PC-9 (cell line): ENCODE data around the gene ARHGEF7.

Experiments used
- CTCF ChIP-seq: fragments of 200-600 bp; sonication (generic); conservative IDR thresholded peaks from 2 replicates; pipeline ENCODE4 v1.6.1; 2017; ENCODE audit warnings: mixed run types, antibody characterized with exemption, mild to moderate bottlenecking, moderate library complexity
- EZH2 ChIP-seq: fragments of 200-600 bp; sonication (generic); IDR thresholded peaks from 2 replicates; pipeline ENCODE4 v1.8.0; 2017; ENCODE audit warnings: antibody characterized with exemption, low read depth

- TF ChIP-seq CTCF = no peak
- TF ChIP-seq EZH2 = no peak
These were observed 212.0 kb downstream of the ARHGEF7 start for GRCh38 chr13:111326981-111327642.
